Measurements from ENCODE around the gene UBA6. TPM values are rescaled to one million over a fixed set of nuclear protein-coding genes. Genes with fewer than 3 reads are reported as not detected.

Gene UBA6
- total RNA-seq, 2 experiments from 2014 or later: 64.8 to 65.2 TPM

- H3K27ac Mint-ChIP-seq: peak overlapping the region; percentile 73
- POLR2A ChIA-PET: no interaction called here
- ATAC-seq (ENCODE audit: low read depth) (peak; percentile 76), DNase-seq (no peak)
- peaks cover 4% of the 10 kb centered on the region for H3K9me3 Mint-ChIP-seq
- H3K36me3 Mint-ChIP-seq: peaks cover 52% of the 10 kb centered on the region
- peak overlapping the region; percentile 68 for H3K4me3 Mint-ChIP-seq
- no peaks in the 10 kb centered on the region for H3K27me3 Mint-ChIP-seq
- H3K4me1 Mint-ChIP-seq: peaks cover 34% of the 10 kb centered on the region
These were observed 125.5 kb downstream of the UBA6 start for GRCh38 chr4:67575232-67576058.

- Mint-ChIP-seq H3K36me3 (peaks cover 35% of the 10 kb centered on the region), H3K27me3 (no peaks in the 10 kb centered on the region), H3K9me3 (no peaks in the 10 kb centered on the region), H3K4me3 (peak overlapping the region; percentile 0), H3K4me1 (peaks cover 34% of the 10 kb centered on the region), H3K27ac (no peak overlapping the region)
- POLR2A ChIA-PET: interaction anchor here (1.6 kb wide), 1 partner anchor 9 kb away, joined by 4 read pairs; no protein-coding TSS in a partner anchor
- DNase-seq: no peak
- ATAC-seq (ENCODE audit: low read depth): peak; percentile 65
These were observed 127.8 kb downstream of the UBA6 start for GRCh38 chr4:67573193-67573592.

GRCh38 chr4:67571975-67572374, 129.0 kb downstream of the UBA6 start:
- POLR2A ChIA-PET: no interaction called here
- ATAC-seq (ENCODE audit: low read depth): no peak
- Mint-ChIP-seq H3K27ac (no peak overlapping the region), H3K9me3 (no peaks in the 10 kb centered on the region), H3K27me3 (no peaks in the 10 kb centered on the region), H3K4me3 (no peak overlapping the region), H3K4me1 (peaks cover 38% of the 10 kb centered on the region), H3K36me3 (peaks cover 31% of the 10 kb centered on the region)
- DNase-seq: no peak

GRCh38 chr4:67570537-67570936, 130.4 kb downstream of the UBA6 start:
- Mint-ChIP-seq H3K36me3 (peaks cover 30% of the 10 kb centered on the region), H3K27me3 (no peaks in the 10 kb centered on the region), H3K4me3 (no peak overlapping the region), H3K9me3 (no peaks in the 10 kb centered on the region), H3K27ac (no peak overlapping the region), H3K4me1 (peaks cover 32% of the 10 kb centered on the region)
- ATAC-seq (ENCODE audit: low read depth) (no peak), DNase-seq (no peak)
- POLR2A ChIA-PET: no interaction called here

- Mint-ChIP-seq H3K4me3 (no peak overlapping the region), H3K27me3 (no peaks in the 10 kb centered on the region), H3K4me1 (peaks cover 26% of the 10 kb centered on the region), H3K27ac (no peak overlapping the region), H3K36me3 (peaks cover 36% of the 10 kb centered on the region), H3K9me3 (no peaks in the 10 kb centered on the region)
- POLR2A ChIA-PET: no interaction called here
- ATAC-seq (ENCODE audit: low read depth): no peak
- no peak for DNase-seq
These were observed 132.1 kb downstream of the UBA6 start for GRCh38 chr4:67568820-67569219.

GRCh38 chr4:67566335-67566734, 134.6 kb downstream of the UBA6 start:
- no peak for ATAC-seq (ENCODE audit: low read depth)
- peaks cover 32% of the 10 kb centered on the region for H3K36me3 Mint-ChIP-seq
- peaks cover 16% of the 10 kb centered on the region for H3K4me1 Mint-ChIP-seq
- H3K9me3 Mint-ChIP-seq: no peaks in the 10 kb centered on the region
- DNase-seq: no peak
- POLR2A ChIA-PET: interaction anchor here (0.8 kb wide), 1 partner anchor 15 kb away, joined by 3 read pairs; no protein-coding TSS in a partner anchor
- no peak overlapping the region for H3K27ac Mint-ChIP-seq
- no peak overlapping the region for H3K4me3 Mint-ChIP-seq
- no peaks in the 10 kb centered on the region for H3K27me3 Mint-ChIP-seq

GRCh38 chr4:67565284-67565683, 135.7 kb downstream of the UBA6 start:
- no peaks in the 10 kb centered on the region for H3K9me3 Mint-ChIP-seq
- no peak for DNase-seq
- POLR2A ChIA-PET: interaction anchor here (0.6 kb wide), 1 partner anchor 68 kb away, joined by 5 read pairs; no protein-coding TSS in a partner anchor
- peaks cover 19% of the 10 kb centered on the region for H3K4me1 Mint-ChIP-seq
- H3K4me3 Mint-ChIP-seq: no peak overlapping the region
- peaks cover 35% of the 10 kb centered on the region for H3K36me3 Mint-ChIP-seq
- no peak overlapping the region for H3K27ac Mint-ChIP-seq
- no peaks in the 10 kb centered on the region for H3K27me3 Mint-ChIP-seq
- no peak for ATAC-seq (ENCODE audit: low read depth)

Other genes with a start within 250 kb of the UBA6 start
- 10 to 100 TPM; 50.0 to 50.6 TPM for gene CENPC, start 155.7 kb downstream of the UBA6 start, total RNA-seq
- 10 to 100 TPM; 27.8 to 28.4 TPM for gene STAP1, start 142.4 kb downstream of the UBA6 start, total RNA-seq
- not detected for gene GNRHR, start 53.2 kb upstream of the UBA6 start, total RNA-seq
- not detected for gene TMPRSS11D, start 182.8 kb upstream of the UBA6 start, total RNA-seq

Data from activated naive CD8-positive, alpha-beta T cell treated with anti-CD3 and anti-CD28 coated beads, Interleukin-2, amount 10 ng/mL, durations not matched to agents 7 days and 5 days (primary cell).